Testis (tissue), 3 donors: Measurements from ENCODE around the gene SLC6A12. TPM values are rescaled to one million over a fixed set of nuclear protein-coding genes. Genes with fewer than 3 reads are reported as not detected.

ENCODE experiments used
- DNase-seq: peaks from one replicate; pipeline ENCODE4 v3.0.0-alpha.2; 2019
- H3K27ac ChIP-seq, 2 donors: fragments of 200-600 bp; sonication (generic); one replicate each; pipeline ENCODE4 v1.5.1; 2019
- H3K27me3 ChIP-seq: fragments of 200-600 bp; sonication (generic); one replicate; pipeline ENCODE4 v1.5.1; 2019
- H3K36me3 ChIP-seq: fragments of 200-600 bp; sonication (generic); one replicate; pipeline ENCODE4 v1.5.1; 2017; ENCODE audit warnings: low read depth; ENCODE audit errors: missing control alignments
- H3K4me1 ChIP-seq: fragments of 200-600 bp; sonication (generic); one replicate; pipeline ENCODE4 v1.5.1; 2019
- H3K4me3 ChIP-seq, 2 donors: fragments of 200-600 bp; sonication (generic); one replicate each; pipeline ENCODE4 v1.5.1; 2017 to 2019
- H3K9me3 ChIP-seq: fragments of 200-600 bp; sonication (generic); one replicate; pipeline ENCODE4 v1.5.1; 2017
- CTCF ChIP-seq, 3 experiments: fragments of 450-650 bp in 2 of 3; fragments of 200-600 bp in 1 of 3; sonication (generic) in 1 of 3; IDR thresholded peaks; one replicate each; pipeline ENCODE4 v1.5.1; 2016 to 2019; ENCODE audit warnings: antibody characterized with exemption in 3 of 3, mild to moderate bottlenecking in 2 of 3, moderate library complexity in 1 of 3
- POLR2A ChIP-seq: fragments of 450-650 bp; IDR thresholded peaks from one replicate; pipeline ENCODE4 v1.6.1; 2017; ENCODE audit warnings: antibody characterized with exemption, mild to moderate bottlenecking, moderate library complexity
- WGBS, 2 donors: methylation state at CpG; one replicate each; pipeline ENCODE4 v1.1.5; 2018; 5-methylcytosine and 5-hydroxymethylcytosine counted together
- intact Hi-C: fragments of 100-400 bp; cut with DNase I; formaldehyde crosslinking; loops from one replicate; pipeline ENCODE4 v1.15.1; 2023; ENCODE audit warnings: low total_unique reads
- polyA plus RNA-seq: library from polyadenylated mRNA; stranded (reverse); fragments of 350-450 nt; fragmentation: Illumina TruSeq; extraction: RNeasy Lipid Tissue Mini Kit (QIAGEN cat#74804); gene quantifications from one replicate; pipeline ENCODE4 v1.2.3, GENCODE V29; 2014; ENCODE audit warnings: low read depth, low replicate concordance; ENCODE audit not compliant: insufficient read depth
- total RNA-seq, 2 donors: library from RNA; depleted of rRNA; stranded (reverse); fragments of >200 nt; gene quantifications; one replicate each; pipeline ENCODE4 v1.2.3, GENCODE V29; 2016

The SLC6A12 gene
- total and polyA plus RNA-seq, 3 donors from 2014 or later = 3.8 to 12.5 (median 6.4) TPM

GRCh38 chr12:204261-204678 lies 9.7 kb downstream of the SLC6A12 start:
- DNase-seq = no peak
- Histone ChIP-seq H3K9me3 (no peaks in the 10 kb centered on the region), H3K4me3 (peak overlapping the region; percentile 51 to 62), H3K27ac (no peak overlapping the region), H3K27me3 (no peaks in the 10 kb centered on the region), H3K36me3 (no peaks in the 10 kb centered on the region), H3K4me1 (peaks cover 4% of the 10 kb centered on the region)
- 68 to 72% methylated on average over 8 to 11 of the region's 11 CpGs for WGBS, 2 donors
- TF ChIP-seq POLR2A = no peak
- intact Hi-C loops = no loop called here

- no peak for TF ChIP-seq POLR2A
- no peak for TF ChIP-seq CTCF (IDR thresholded peaks at IDR 0.05)
- intact Hi-C loops = no loop called here
- no peaks in the 10 kb centered on the region for H3K9me3 ChIP-seq
- no peaks in the 10 kb centered on the region for H3K36me3 ChIP-seq
- peak overlapping the region; percentile 24 for H3K27ac ChIP-seq
- peak overlapping the region; percentile 51 to 62 for H3K4me3 ChIP-seq
- no peaks in the 10 kb centered on the region for H3K27me3 ChIP-seq
- DNase-seq = peak; percentile 66
- peaks cover 6% of the 10 kb centered on the region for H3K4me1 ChIP-seq
- 35 to 40% methylated on average over 13 to 84 of the region's 84 CpGs for WGBS, 2 donors
Measured at GRCh38 chr12:203462-204260, 10.3 kb downstream of the SLC6A12 start.

- H3K27me3 ChIP-seq = no peaks in the 10 kb centered on the region
- H3K4me1 ChIP-seq = peaks cover 6% of the 10 kb centered on the region
- H3K4me3 ChIP-seq = peak overlapping the region; percentile 51 to 62
- no peaks in the 10 kb centered on the region for H3K36me3 ChIP-seq
- no peak for DNase-seq
- TF ChIP-seq POLR2A = no peak
- H3K9me3 ChIP-seq = no peaks in the 10 kb centered on the region
- H3K27ac ChIP-seq = peak overlapping the region; percentile 24
- intact Hi-C loops = no loop called here
- 55 to 62% methylated on average over 6 to 16 of the region's 16 CpGs for WGBS, 2 donors
Measured at GRCh38 chr12:203074-203461, 10.9 kb downstream of the SLC6A12 start.

DNA sequence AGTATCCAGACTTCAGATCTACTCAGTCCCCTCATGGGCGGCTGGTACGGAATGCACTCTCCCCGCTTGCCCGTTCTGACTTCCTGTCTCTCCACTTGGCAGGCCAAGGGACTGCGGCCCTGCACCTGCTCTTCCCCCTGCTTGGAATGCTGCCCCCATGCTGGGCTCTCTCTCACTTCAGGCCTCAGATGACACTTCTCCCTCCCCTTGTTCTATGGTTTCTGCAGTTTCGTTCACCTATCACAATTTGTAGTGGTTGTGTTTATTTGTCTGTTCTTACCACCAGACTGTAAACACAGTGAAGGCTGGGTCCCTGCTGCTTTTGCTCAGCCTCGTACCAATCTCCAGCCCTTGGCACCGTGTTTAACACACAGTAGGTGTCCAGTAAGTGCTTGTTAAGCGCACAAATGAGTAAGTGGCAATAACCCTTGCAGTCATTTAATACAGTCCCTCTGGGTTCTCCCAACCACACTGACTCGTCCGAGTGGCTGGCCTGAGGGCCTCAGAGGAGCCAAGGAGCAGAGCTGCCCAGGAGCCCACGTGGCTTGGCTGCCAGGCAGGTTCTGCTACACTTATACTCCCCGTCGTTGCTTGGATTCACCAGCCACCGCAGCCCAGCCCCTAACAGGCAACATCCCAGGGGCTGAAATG lies 11.8 kb downstream of the SLC6A12 start:
- intact Hi-C loops = no loop called here
- no peak for TF ChIP-seq POLR2A
- Histone ChIP-seq H3K9me3 (no peaks in the 10 kb centered on the region), H3K27me3 (no peaks in the 10 kb centered on the region), H3K27ac (no peak overlapping the region), H3K36me3 (no peaks in the 10 kb centered on the region), H3K4me1 (peaks cover 6% of the 10 kb centered on the region), H3K4me3 (no peak overlapping the region)
- WGBS, 2 donors = 70 to 76% methylated on average over 13 to 15 of the region's 15 CpGs
- DNase-seq = no peak

- Histone ChIP-seq H3K4me1 (peaks cover 6% of the 10 kb centered on the region), H3K9me3 (no peaks in the 10 kb centered on the region), H3K27me3 (no peaks in the 10 kb centered on the region), H3K27ac (no peak overlapping the region), H3K4me3 (no peak overlapping the region), H3K36me3 (no peaks in the 10 kb centered on the region)
- 84 to 89% methylated on average over 8 of the region's 8 CpGs for WGBS, 2 donors
- TF ChIP-seq CTCF (IDR thresholded peaks at IDR 0.05) (no peak), POLR2A (no peak)
- DNase-seq = no peak
- intact Hi-C loops = no loop called here
Measured at GRCh38 chr12:201361-201760, 12.6 kb downstream of the SLC6A12 start.

DNA sequence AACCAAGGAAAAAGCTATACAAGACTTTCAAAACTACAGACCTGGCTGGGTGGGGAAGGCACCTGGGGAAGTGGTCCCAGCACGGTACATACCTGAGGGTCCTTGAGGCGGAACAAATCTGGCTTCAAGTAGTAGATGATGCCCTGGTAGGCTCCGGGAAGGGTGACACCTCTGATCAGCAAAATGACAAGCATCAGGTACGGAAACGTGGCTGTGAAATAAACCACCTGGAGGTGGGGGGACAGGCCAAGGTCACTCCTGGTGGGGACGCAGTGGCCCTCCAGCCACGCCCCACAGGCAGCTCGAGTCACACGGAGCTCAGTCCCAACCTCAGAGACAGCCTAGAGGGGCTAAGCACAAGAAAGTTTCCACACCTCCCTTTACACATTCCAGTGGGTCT lies 15.3 kb downstream of the SLC6A12 start:
- H3K36me3 ChIP-seq = no peaks in the 10 kb centered on the region

More for the DNA sequence above, 15.3 kb downstream of the SLC6A12 start:
- 57 to 63% methylated on average over 9 of the region's 9 CpGs for WGBS, 2 donors
- no peak for DNase-seq
- no peak overlapping the region for H3K27ac ChIP-seq
- intact Hi-C loops = no loop called here
- H3K4me1 ChIP-seq = peaks cover 6% of the 10 kb centered on the region
- H3K27me3 ChIP-seq = no peaks in the 10 kb centered on the region
- no peak for TF ChIP-seq POLR2A
- H3K9me3 ChIP-seq = no peaks in the 10 kb centered on the region
- no peak overlapping the region for H3K4me3 ChIP-seq
